Uterus (tissue), 4 donors: ENCODE measurements around the gene CLIC6. TPM values are rescaled to one million over a fixed set of nuclear protein-coding genes. Genes with fewer than 3 reads are reported as not detected.

Source experiments
- DNase-seq, 2 donors: peaks; one replicate each; pipeline ENCODE4 v3.0.0-alpha.2; 2019 to 2020
- H3K27ac ChIP-seq, 2 donors: fragments of 200-600 bp; sonication (generic); 1 replicate in 1 of 2; 2 replicates in 1 of 2; pipeline ENCODE4 v1.5.1; 2016 to 2018
- H3K27me3 ChIP-seq, 2 donors: fragments of 200-600 bp; sonication (generic); one replicate each; pipeline ENCODE4 v1.5.1; 2018 to 2019; ENCODE audit warnings: control low read depth in 1 of 2
- H3K36me3 ChIP-seq, 2 donors: fragments of 200-600 bp; sonication (generic); one replicate each; pipeline ENCODE4 v1.5.1; 2019; ENCODE audit warnings: control low read depth in 1 of 2
- H3K4me1 ChIP-seq, 2 donors: fragments of 200-600 bp; sonication (generic); one replicate each; pipeline ENCODE4 v1.5.1; 2018 to 2019; ENCODE audit warnings: control low read depth in 1 of 2
- H3K4me3 ChIP-seq, 2 donors: fragments of 200-600 bp; sonication (generic); 1 replicate in 1 of 2; 2 replicates in 1 of 2; pipeline ENCODE4 v1.5.1; 2018 to 2019; ENCODE audit warnings: mild to moderate bottlenecking in 1 of 2
- H3K9me3 ChIP-seq, 2 donors: fragments of 200-600 bp; sonication (generic); one replicate each; pipeline ENCODE4 v1.5.1; 2019; ENCODE audit warnings: control low read depth in 1 of 2
- POLR2A ChIP-seq, 2 donors: fragments of 450-650 bp; IDR thresholded peaks; one replicate each; pipeline ENCODE4 v1.6.1; 2016; ENCODE audit warnings: antibody characterized with exemption in 2 of 2, mild to moderate bottlenecking in 1 of 2, moderate library complexity in 1 of 2
- intact Hi-C: fragments of 100-400 bp; cut with DNase I; formaldehyde crosslinking; loops from one replicate; pipeline ENCODE4 v1.15.1; 2023; ENCODE audit warnings: low total_unique reads
- total RNA-seq, 4 donors: library from RNA; depleted of rRNA in 3 of 4; stranded (reverse); fragments of >200 nt in 3 of 4; gene quantifications; one replicate each; pipeline versions ENCODE4 v1.1.0 to v1.2.4, GENCODE V29; 2014 to 2023
- TF ChIP-seq, protein P1 (sequence below), 4 experiments: fragments of 200-600 bp in 2 of 4; fragments of 450-650 bp in 2 of 4; sonication (generic) in 2 of 4; IDR thresholded peaks; one replicate each; pipeline ENCODE4 v1.5.1; 2016 to 2019; ENCODE audit warnings: antibody characterized with exemption in 4 of 4, mild to moderate bottlenecking in 2 of 4, moderate library complexity in 1 of 4
- donor health status: DM: yes; HTN: yes; CAD: no.

The CLIC6 gene
- total RNA-seq, 4 donors from 2014 or later: under 0.01 to 0.69 (median 0.38) TPM

GRCh38 chr21:34766862-34767261, 98.1 kb downstream of the CLIC6 start:
- no peaks in the 10 kb centered on the region for H3K27me3 ChIP-seq
- no peak overlapping the region for H3K4me3 ChIP-seq
- intact Hi-C loops: no loop called here
- no peaks in the 10 kb centered on the region for H3K36me3 ChIP-seq
- TF ChIP-seq POLR2A (IDR thresholded peaks at IDR 0.05): no peak
- TF ChIP-seq, protein P1, sequence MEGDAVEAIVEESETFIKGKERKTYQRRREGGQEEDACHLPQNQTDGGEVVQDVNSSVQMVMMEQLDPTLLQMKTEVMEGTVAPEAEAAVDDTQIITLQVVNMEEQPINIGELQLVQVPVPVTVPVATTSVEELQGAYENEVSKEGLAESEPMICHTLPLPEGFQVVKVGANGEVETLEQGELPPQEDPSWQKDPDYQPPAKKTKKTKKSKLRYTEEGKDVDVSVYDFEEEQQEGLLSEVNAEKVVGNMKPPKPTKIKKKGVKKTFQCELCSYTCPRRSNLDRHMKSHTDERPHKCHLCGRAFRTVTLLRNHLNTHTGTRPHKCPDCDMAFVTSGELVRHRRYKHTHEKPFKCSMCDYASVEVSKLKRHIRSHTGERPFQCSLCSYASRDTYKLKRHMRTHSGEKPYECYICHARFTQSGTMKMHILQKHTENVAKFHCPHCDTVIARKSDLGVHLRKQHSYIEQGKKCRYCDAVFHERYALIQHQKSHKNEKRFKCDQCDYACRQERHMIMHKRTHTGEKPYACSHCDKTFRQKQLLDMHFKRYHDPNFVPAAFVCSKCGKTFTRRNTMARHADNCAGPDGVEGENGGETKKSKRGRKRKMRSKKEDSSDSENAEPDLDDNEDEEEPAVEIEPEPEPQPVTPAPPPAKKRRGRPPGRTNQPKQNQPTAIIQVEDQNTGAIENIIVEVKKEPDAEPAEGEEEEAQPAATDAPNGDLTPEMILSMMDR (IDR thresholded peaks at IDR 0.05): no peak
- H3K27ac ChIP-seq: no peak overlapping the region
- DNase-seq: no peak
- no peaks in the 10 kb centered on the region for H3K4me1 ChIP-seq
- no peaks in the 10 kb centered on the region for H3K9me3 ChIP-seq

Other genes starting within 250 kb of the CLIC6 start
- gene SMIM34, start 245.0 kb upstream of the CLIC6 start, total RNA-seq: under 1 TPM in 1 of 4 donors, not detected in 3; 0.35 TPM
- gene KCNE1, start 156.8 kb upstream of the CLIC6 start, total RNA-seq: 1 to 10 TPM in 2 of 4 donors, under 1 TPM in 1, not detected in 1; 0.98 to 2.1 (median 1.0) TPM
- 10 to 100 TPM; 12.4 to 22.5 (median 16.5) TPM for gene RCAN1, start 53.9 kb upstream of the CLIC6 start, total RNA-seq